ENCODE measurements around the gene TOB1.

TOB1 gene, protein sequence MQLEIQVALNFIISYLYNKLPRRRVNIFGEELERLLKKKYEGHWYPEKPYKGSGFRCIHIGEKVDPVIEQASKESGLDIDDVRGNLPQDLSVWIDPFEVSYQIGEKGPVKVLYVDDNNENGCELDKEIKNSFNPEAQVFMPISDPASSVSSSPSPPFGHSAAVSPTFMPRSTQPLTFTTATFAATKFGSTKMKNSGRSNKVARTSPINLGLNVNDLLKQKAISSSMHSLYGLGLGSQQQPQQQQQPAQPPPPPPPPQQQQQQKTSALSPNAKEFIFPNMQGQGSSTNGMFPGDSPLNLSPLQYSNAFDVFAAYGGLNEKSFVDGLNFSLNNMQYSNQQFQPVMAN

DNA sequence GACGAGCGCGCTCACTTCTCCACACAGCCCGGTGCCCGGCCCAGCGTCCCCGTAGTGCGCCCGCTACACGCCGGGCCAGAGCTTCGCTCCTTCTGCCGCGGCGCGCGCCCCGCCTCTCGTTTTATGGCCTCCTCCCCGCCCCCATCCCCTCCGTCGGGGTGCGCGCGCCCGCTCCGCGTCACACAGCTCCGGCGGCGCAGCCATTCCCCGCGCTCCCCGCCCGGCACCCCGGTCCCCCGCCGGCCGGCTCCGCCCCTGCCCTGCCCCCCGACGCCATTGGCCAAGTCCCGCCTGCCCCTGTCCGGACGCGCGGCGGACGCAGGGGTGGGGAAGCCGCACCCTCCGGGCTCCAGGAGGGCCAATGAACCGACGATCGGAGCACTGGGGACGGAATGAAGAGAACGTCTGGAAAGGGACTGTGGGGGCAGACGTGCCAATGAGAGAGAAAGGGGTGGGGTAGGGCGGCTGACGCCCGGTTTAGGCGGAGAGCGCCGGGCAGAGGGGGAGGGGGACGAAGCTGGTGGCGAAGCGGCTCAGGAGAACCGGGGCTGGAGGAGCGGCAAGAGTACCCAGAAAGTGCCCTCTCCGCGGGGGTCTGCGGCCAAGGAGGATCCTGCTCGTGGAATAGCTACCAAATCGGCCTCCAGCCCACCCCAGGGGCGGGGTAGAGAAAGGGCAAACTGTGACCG is at the start of gene TOB1:
Gene TOB1 (minus strand): TSS at position 94 of the 689 bp plus-strand sequence. CDS start 2,337 bp downstream, outside the sequence.
- DNase-seq, result peak; percentile 97 to 100 (median 98)

DNA sequence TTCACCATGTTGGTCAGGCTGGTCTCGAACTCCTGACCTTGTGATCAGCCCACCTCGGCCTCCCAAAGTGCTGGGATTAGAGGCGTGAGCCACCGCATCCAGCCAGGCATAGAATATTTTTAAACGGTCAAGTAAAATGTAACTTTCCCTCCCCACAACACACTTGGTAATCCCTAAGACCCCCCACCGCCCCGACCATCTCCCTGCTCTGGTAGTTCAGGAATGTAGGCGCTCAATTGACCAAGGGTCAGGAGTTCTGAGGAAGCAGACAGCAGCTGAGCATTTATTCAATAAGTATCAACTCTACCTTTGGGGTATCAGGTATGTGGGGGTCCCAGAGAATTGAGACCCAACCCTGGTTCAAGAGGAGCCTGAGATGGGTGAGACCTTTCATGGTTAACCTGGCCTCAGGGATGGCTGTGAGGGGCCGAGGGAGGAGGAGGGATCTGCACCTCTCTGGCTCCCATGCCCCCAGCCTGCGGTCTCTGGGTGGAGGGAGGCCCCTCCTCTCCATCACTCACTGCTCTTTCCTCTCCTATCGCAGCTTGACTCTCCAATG is 48.4 kb upstream of the TOB1 start:
- DNase-seq, result no peak

DNA sequence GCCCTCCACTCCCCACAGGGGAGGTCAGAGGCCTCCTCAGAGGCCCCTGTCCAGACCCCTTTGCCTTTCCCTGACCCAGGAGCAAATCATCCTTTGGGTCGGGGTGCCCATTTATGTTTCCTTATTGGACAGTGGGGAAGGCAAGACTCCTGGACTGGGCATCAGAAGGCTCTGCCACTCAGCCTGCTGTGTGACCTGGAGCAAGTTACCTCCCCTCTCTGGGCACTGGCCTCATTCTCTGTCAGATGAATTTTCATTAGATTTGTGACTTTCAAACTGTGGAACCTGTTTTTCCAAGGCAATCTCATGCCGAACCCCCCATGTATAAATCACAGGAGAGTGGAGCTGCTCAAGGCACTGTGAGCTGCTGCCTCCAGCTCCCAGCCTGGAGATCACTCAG is 47.0 kb upstream of the TOB1 start:
- DNase-seq, result no peak

DNA sequence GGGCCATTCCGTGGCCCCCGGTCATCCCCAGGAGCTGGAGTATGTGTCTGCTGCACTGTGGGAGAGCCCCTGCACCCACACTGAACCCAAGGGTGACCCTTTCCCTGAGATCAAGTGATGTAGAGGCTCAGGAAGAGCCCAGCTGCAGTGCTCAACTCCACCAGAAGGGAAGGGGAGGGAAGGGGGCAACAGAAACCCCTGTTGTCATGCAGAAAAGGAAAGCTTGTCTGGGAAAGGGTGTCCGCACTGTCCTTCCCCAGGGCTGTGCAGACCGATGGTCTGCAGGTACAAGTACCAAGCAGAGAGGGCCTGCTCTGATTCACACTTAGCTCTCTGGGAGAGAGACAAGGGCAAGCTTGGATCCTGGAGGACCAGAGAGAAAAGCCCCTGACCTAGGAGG is 45.7 kb upstream of the TOB1 start:
- DNase-seq, result no peak

DNA sequence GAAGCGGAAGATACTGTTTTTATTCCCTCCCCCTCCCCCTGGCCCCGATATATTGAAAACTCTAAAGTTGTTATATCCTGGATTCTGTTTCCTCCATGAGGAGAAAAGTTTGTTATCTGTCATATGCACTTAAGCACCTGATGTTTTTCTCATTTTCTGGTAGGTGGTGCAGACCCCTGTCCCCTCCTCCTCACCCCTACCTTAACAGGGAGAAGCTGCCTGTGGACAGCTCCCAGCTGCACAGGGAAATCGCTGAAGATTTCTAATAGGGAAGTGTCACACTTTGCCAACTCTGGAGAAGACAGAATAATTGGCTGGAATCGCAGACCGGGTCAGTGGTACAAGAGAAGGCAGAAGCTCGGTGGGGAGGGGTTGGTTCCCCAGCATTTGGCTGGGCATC is 45.3 kb upstream of the TOB1 start:
- no peak for DNase-seq

DNA sequence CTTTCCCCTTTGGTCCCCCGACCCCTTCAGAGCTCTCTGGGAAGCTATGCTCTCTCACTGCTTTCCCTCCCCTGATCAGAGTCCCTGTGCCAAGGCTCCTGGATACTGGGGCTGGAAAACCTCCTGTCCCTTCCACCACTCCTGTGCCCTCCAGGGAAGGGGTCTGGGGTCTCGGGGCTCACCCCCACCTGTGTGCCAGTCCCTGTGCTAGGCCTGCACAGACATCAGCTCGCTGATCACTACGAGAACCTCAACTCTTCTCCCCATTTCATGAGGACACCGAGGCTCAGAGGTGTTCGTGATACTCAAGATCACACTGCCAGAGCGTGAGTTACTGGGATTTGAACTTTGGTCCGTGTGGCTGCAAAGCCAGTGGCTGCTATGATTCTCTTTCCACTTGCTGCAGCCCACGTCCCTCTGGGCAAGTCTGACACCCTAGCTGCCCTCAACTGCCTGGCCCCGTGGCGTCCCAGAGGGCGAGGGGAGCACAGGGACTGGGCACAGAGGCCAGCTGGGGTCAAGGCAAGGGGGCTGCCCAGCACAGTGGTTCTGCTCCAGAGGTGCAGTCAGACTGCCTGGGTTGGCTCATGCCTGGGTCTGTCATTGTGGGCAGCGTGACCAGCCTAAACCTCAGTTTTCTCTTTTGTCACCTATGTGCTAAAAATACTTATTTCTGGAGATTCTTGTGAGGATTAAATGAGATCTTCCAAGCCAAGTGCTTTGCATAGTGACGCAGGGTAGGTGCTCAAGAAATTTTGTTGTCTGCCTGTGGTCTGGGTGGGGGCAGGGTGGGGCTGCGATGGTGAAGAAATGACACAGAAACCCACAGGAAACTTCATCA is 43.8 kb upstream of the TOB1 start:
- peak in 1 of 3 donors; percentile 58 for DNase-seq

DNA sequence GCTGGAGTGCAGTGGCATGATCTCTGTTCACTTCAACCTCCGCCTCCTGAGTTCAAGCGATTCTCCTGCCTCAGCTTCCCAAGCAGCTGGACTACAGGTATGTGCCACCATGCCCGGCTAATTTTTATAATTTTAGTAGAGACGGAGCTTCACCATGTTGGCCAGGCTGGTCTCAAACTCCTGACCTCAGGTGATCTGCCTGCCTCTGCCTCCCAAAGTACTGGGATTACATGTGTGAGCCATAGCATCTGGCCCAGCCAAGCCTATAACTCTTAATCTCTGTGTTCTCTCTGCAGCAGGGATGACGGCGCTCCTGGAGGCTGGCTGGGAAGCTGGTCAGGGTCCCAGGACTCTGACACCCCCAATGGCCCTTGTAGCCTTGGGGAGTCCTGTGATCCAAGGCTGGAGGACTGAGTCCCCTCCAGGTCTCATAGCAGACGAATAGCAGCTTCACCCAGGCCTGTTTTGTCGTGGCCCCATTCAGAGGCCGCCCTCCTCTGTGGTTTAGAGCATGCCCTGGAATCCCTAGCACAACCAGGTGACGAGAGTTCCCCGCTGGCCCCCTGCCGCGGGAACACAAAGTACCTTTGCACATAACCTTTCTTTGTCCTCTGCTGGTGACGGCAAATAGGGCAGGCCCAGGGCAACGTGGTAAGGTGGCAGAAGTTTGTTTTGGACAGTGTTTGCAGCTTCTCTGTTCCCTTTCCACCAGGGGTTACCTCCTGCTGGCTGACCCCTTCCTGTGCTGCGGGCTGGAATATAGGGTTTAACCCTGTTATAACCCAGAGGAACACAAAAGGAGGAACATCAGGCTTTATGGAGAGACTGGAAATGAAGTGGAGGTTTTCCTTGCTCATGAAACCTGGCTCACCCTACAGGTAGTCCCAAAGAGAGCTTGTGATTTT is 43.0 kb upstream of the TOB1 start:
- no peak for DNase-seq

DNA sequence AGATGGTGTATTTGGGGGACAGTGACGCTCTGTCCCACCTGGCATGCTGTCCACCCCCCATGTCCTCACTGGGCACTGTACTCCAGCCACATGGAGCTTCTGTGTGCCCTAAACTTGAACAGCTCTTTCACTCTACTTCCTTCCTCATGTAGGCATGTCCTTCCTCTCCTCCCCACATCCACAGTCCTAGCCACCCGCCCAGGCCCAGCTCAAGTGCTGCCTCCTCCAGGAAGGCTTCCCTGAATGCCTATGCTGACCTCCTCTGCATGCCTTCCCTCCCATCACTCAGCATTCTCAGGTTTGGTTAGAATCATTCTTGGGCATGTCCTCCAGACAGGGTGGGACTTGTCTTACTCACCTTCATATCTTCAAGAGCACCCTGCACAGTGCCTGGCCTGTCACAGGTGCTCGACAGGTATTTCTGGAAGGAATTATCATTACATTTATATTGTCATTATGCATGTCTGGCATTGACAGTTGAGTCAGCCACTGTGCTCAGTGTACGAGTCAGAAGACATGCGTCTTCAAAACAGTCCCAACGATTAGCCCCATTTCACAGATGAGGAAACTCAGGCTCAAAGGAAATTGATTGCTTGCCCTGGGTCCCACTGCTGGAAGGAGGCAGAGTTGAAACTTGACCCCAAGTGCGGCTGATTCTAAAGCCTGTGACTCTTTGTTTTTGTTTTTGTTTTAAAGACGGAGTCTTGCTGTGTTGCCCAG is 42.1 kb upstream of the TOB1 start:
- DNase-seq, result no peak

DNA sequence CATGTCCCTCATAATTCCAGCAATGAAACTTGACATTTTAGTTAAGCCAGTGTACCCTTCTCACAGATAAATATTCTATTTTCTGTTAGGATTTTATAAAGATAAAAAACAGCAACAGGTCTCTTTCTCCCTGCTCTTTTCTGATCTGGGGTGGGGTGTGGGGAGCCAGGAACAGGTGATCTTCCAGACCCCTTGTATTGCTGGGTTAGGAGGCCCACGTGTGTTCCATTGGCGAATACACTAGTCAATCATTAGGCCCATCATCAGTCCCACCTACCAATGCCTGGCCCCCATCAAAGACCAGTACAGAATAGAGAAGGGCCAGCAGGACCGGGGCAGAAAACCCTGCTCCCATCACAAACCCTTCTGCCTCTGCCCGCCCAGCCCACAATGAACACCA is 40.3 kb upstream of the TOB1 start:
- no peak for DNase-seq

DNA sequence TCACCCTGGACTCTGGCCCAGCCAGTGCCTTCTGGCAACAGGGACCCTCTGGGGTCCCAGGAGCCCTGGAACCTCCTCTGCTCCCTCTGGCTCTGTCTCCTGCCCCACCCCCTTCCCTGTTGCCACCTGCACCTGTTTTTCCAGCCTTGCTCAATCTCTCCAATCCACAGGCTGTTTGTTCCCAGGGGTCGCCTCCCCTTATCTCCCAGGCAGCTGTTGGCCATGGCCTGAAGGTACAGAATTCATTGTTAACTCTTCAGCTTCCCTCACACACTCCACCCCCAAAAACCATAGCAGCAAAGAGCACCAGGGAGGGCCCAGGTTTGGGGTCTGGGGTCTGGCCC is 39.3 kb upstream of the TOB1 start:
- DNase-seq, result no peak

DNA sequence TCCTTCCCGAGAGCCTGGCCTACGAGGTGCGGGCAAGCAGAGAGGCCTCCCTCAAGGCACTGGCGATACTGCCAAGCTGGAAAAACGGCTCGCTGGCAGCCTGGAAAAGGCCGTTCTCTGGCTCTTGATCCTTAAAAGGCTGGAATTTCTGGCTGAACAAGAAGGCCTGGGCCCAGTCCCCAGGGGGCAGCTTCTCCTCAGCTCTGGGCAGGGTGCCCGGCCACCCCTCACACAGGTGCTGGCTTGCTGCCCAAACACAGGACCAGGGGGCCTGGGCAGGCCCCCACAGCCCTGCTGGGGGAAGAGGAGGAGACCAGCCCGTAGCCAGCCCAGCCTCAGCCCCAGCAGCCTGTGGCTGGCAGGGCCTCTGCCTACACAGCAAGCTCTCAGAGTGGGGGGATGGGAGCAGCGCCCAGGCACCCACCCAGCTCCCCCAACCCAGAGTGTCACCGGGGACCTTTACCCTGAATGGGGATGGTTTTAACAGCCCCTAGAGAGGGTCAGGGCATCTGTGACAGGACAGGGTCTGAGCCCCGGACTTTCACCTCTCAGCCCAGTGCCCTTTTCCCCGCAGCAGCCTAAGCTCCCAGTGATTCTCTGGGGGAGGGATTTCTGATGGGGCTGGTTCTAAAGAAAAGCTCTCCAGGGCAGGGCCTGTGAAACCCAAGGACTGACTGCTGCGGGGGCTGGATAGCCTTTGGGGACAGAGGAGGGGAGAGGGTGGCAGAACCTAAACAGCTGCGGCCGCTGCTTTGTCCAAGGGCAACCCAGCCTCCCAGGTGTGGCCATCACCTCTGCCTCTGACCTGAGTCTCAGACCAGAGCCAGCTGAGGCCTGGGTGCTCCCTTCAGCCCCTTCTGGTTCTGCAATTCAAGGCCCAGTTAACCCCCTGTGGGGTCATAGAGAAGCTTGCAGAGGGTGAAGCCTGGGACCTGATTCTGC is 38.6 kb upstream of the TOB1 start:
- no peak for DNase-seq

DNA sequence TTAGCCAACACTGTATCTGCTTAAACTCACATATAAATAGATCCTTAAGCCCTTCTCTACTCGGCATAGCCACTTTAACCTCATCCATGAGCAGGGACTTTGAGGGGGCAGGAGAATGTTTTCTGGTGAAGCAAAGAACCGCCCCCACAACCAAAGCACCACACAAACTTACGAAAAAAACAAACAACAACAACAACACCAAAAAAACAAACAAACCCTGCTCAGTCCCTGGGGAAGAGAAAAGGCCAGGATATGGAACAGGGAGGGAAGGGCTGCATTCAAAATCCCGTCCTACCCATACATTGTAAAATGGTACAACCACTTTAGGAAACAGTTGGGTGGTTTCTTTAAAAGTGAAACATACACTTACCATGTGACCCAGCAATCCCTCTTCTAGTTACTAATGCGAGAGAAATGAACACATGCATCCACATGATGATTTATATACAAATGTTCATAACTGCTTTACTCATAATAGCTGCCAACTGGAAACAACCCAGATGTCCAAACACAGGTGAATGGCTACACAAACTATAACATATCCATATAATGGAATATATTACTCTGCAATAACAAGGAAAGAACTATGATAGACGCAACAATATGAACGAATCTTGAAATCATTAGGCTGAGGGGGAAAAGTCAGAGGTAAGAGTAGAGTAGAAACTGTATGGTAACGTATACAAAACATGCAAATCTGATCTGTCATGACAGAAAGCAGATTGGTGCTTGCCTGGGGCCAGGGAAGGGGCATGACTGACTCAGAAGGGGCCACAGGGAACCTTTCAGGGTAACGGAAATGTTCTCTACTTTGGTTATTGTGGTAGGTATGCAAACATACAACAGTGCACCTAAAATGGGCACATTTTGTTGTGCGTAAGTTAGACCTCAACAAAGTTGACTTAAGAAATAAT is 37.7 kb upstream of the TOB1 start:
- peak; percentile 42 to 60 (median 44) for DNase-seq

DNA sequence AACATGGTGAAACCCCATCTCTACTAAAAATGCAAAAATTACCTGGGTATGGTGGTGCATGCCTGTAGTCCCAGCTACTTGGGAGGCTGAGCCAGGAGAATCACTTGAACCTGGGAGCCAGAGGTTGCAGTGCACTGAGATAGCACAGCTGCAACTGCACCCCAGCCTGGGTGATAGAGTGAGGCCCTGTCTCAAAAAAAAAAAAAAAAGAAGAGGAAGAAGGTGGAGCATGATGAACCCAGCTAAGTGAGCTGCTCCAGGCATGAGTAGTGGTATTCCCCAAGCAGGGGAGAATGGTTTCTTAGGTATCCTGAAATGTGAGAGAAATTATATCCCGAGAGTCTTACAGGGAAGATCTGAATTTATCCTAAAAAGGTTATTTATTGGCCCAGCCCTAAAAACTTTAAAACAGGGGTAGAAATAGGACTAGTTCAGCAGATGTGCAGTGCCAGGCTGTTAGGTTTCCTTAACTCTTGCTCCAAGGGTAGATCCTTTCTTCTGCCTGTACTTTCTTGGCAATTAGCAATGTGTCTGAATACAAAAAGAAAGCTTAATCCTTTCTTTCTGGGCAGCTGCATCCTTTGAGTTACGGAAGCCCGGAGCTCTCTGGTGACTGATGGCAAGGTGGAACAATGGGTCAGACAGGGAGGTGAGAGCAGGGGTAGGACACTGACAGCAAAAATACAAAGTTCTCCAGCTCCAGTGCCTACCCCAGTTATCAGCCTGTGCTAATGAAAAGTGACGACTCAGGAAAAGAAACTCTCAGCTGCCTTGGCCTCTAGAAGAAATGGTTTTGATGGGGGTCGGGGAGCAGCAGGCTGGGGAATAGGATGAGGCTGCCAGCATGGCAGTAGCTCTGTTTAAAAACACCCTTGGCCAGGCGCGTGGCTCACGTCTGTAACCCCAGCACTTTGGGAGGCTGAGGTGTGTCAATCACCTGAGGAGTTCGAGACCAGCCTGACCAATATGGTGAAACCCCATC is 36.5 kb upstream of the TOB1 start:
- DNase-seq, result no peak

DNA sequence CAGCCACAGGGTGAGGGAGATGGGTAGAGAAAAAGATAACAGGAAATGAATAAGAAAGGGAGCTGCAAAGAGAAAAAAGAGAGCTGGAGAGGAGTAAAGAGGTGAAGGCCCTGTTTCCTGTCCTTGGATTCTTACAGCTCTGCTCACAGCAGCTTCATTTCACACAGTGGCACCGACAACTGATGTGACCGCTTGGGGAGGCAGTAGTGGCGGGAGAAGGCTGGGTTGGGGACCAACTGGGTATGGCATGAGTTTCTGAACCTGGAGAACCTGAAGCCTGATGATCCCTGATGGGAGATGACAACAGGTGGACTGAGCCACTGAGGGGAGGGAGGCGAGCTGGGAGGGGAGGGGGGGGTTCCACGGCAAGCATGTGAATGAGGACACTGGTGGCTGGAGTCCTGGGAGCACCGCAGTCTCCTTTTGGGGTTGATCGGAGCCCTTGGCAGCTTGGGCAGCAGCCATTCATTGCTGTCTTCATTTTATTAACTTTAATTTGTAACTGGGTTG is 34.3 kb upstream of the TOB1 start:
- no peak for DNase-seq

DNA sequence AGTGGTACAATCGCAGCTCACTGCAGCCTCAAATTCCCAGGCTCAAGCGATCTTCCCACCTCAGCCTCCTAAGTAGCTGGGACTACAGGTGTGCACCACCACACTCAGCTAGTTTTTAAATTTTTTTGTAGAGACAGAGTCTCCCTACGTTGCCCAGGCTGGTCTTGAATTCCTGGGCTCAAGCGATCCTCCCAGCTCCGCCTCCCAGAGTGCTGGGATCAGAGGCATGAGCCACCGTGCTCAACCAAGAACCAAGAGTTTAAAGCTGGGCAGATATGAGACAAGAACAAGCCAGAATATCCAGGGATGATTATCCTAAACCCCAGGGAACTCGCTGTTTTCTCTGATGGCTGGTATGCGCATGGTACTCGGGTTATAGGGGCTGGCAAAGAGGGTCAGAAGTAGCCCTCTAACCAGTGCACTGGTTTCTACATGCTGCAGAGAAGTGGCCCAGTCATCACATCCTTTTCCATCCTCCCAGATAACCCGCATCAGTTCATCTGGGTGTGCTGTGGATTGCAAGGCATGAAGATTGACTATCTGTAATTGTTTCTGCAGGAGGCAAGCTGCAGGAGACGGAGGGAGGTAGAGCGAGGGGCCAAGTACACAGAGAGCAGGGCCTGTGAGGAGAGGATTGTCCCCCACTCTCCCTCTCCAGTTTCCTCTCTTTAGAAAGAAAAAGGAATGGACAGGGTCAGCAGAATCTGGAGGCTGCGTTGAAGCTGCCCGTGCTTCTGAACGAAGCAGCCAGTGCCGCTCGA is 33.6 kb upstream of the TOB1 start:
- DNase-seq, result no peak

DNA sequence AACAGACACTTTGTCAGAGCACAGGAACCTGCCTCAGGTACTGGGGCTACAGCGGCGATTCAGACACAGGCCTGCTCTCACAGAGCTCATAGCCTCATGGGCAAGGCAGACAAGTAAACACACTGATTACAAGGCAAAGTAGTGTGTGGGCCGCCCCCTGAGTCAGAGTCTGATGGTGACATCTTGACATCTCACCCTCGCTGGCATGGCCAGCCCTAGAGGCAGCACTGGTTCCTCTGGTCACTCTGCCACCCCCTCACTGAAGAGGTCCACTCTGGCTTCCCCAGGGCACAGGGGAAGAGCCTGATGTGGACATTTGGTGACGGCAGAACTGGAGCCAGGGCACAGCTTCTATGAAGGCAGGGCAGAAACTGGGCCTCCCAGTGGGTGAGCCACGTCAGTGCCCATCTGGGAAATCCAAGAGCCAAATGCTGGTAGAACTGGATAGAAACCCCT is 32.9 kb upstream of the TOB1 start:
- DNase-seq, result peak; percentile 84 to 89 (median 87)

Measured in suppressor macrophage treated with lipopolysaccharide for 1 hour (primary cell).